Activated T-cell treated with anti-CD3 and anti-CD28 coated beads, Interleukin-2, amount 50 U/mL, for 24 hours (primary cell): ENCODE measurements around the gene PRELP.
"Not testable (repeated sequence)": the region's sequence is repeated elsewhere in the genome, so short reads cannot be mapped to it uniquely, and the experiment has no call there.

Source experiments
- DNase-seq: peaks from one replicate; pipeline ENCODE4 v3.0.0-alpha.2; 2020
- H3K27ac Mint-ChIP-seq: 2 replicates; pipeline ENCODE4 v1.8.0; 2020; ENCODE audit warnings: mild to moderate bottlenecking, mixed read lengths
- H3K27me3 Mint-ChIP-seq: 2 replicates; pipeline ENCODE4 v1.8.0; 2020; ENCODE audit warnings: mixed read lengths
- H3K36me3 Mint-ChIP-seq: 2 replicates; pipeline ENCODE4 v1.8.0; 2020; ENCODE audit warnings: low read depth, mixed read lengths
- H3K4me1 Mint-ChIP-seq: 2 replicates; pipeline ENCODE4 v1.8.0; 2020; ENCODE audit warnings: low read depth, mixed read lengths
- H3K4me3 Mint-ChIP-seq: 2 replicates; pipeline ENCODE4 v1.8.0; 2020; ENCODE audit warnings: mild to moderate bottlenecking, moderate library complexity, mixed read lengths
- H3K9me3 Mint-ChIP-seq: 2 replicates; pipeline ENCODE4 v1.8.0; 2020; ENCODE audit warnings: mixed read lengths

Gene PRELP

DNA sequence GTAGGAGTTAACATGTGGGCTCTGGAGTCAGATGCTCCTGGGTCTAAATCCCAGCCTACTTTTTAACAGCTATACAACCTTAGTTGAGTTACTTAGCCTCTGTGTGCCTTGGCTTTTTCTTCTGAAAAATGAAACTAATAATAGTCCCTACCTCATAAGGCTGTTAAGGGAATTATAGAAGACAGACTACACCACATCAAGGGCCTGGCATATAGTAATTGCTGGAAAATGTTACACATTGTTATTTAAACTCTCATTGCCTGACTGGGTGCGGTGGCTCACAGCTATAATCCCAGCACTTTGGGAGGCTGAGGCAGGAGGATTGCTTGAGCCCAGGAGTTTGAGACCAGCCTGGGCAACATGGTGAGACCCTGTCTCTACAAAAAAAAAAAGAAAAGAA is 28.0 kb upstream of the PRELP start:
- H3K36me3 Mint-ChIP-seq, H3K9me3 Mint-ChIP-seq, DNase-seq, H3K4me1 Mint-ChIP-seq, H3K4me3 Mint-ChIP-seq, H3K27ac Mint-ChIP-seq: not testable (repeated sequence)
- H3K27me3 Mint-ChIP-seq, result peaks cover 21% of the 10 kb centered on the region

DNA sequence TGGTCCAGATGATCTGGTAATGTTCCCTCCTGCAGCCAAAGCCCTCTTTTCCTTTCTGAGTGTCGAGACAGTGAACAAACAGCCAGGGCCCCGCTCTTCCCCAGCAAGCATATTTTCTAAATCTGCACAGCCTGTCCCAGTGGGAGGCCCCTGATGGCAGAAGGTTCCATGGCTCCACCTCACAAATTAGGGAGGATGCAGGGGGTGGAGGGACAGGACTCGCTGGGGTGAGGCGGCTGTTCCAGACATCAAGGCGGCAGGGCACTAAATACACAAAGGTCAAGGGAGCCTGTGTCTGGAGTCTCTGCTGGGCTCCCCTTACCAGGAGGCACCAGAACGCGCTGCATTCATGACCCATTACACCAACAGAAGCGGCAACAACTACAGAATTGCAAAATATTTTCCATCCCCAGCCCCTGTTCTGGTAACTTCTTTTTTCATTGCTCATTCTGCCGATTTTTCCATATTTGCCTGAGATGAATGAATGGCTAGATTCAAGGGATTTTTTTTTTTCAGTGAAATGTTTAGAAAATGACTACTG is 27.0 kb upstream of the PRELP start:
- no peaks in the 10 kb centered on the region for H3K4me1 Mint-ChIP-seq
- no peaks in the 10 kb centered on the region for H3K36me3 Mint-ChIP-seq
- peaks cover 28% of the 10 kb centered on the region for H3K27me3 Mint-ChIP-seq
- H3K9me3 Mint-ChIP-seq, result no peaks in the 10 kb centered on the region
- no peak overlapping the region for H3K27ac Mint-ChIP-seq
- DNase-seq, result no peak
- no peak overlapping the region for H3K4me3 Mint-ChIP-seq

DNA sequence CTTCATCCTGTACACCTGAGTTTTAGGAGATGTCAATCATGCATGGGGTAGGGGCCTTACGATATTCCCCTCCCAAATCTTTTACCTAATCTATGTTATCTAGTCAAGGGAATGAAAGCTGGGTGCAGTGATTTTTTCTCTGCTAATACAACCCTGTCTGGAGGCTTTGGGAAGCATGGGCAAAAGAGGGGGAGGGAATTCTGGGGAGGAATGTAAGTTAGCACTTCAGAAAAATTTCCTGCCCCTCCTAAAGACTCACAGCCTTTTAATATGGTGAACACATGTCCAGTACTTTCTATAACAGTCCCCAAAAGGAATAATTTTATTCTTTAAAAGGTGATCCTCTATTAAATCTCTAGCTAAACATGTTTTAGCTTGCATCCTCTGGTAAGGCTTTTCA is 25.6 kb upstream of the PRELP start:
- Mint-ChIP-seq H3K4me1 (no peaks in the 10 kb centered on the region), H3K27ac (no peak overlapping the region), H3K4me3 (no peak overlapping the region), H3K27me3 (peaks cover 32% of the 10 kb centered on the region), H3K9me3 (no peaks in the 10 kb centered on the region), H3K36me3 (no peaks in the 10 kb centered on the region)
- no peak for DNase-seq

DNA sequence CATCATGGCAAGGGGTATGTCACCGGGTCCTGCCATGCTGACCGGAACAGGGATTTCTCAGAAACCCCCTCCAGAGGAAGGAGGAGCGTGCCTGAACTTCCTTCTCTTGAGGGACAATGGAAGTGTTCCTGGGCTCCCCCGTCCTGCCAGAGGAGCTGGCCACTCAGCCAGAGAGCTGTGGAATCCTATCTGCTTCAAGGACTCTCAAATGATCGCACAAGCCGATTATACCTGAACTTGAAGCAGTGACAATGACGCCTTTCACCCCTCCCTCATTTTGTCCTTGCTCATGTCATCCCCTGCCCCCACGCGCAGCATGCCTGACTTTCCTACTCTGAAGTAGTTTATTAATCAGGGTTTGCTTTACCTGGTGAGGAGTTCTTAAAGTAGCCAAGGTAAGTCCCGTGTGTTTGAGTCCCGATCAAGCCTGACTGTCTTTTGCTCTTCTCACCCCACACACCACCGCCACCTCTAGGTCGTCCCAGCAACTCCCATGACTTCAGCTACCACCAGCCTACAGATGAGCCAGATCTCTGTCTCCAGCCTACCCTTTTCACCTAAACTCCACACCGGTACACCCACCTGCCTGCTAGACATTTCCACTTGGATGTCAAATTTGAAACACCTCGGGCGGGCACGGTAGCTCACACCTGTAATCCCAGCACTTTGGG is 25.0 kb upstream of the PRELP start:
- H3K36me3 Mint-ChIP-seq, result no peaks in the 10 kb centered on the region
- H3K27ac Mint-ChIP-seq, result no peak overlapping the region
- H3K4me1 Mint-ChIP-seq, result no peaks in the 10 kb centered on the region
- no peaks in the 10 kb centered on the region for H3K9me3 Mint-ChIP-seq
- H3K4me3 Mint-ChIP-seq, result no peak overlapping the region
- peaks cover 32% of the 10 kb centered on the region for H3K27me3 Mint-ChIP-seq
- DNase-seq, result no peak

DNA sequence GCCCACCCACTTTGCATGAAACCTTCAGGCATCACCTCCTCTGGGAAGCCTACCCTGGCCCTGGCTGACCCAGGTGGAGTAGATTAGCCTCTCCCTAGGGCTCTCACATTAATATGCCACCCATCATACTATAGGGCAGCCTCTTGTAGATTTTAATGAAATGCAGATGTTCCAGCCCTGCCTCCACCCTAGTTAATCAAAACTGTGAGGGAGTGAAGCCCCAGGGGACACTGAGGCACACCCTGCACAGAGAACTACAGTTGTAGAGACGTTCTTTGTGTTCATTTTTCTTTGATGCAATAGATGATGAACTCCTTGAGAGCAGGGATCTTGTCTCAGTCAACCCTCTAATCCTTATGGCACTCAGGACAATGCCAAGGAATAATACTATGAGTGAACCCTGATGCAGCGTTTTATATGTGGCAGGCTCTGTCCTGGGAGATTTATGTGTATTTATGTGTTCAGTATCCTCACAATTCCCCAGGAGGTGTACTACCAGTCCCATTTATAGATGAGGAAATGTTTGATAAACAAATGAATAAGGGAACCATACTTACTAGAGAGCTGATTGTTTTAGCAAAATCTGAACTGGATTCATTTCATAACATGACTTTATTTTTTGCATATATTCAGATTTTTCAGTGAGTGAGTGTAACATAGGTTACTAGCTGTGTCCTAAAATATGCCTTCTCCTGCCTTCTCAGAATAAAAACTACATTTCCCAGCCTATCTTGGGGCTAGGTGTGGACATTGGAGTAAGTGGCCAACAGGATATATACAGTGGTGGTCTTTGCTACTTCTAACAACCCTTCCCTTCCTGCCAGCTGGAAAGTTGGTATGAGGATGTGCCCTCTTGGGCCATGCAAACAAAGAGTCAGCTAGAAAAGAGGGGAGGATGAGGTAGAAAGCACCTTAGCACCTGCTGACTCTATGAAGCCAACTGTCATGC is 23.5 kb upstream of the PRELP start:
- no peaks in the 10 kb centered on the region for H3K36me3 Mint-ChIP-seq
- H3K27me3 Mint-ChIP-seq, result peaks cover 32% of the 10 kb centered on the region
- no peaks in the 10 kb centered on the region for H3K4me1 Mint-ChIP-seq
- DNase-seq, result no peak
- no peak overlapping the region for H3K27ac Mint-ChIP-seq
- H3K9me3 Mint-ChIP-seq, result no peaks in the 10 kb centered on the region
- H3K4me3 Mint-ChIP-seq, result no peak overlapping the region

DNA sequence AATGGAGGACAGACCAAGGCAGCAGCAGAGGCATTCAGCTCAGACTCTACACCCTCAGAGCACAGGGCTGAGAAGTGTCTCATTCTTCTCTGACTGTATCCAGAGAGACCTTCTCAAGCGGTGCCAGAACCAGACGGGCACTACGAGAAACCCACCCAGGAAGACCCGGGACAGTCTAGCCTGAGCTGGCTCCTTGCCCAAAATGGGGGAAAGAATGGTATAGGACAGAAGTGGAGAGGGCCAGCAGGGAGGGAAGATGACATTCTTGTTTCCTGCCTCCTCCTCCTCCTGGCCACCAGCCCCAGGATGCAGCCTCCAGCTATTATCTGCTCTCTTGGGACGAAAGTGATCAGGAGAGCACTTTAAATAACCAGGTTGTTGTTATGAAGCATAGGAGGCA is 22.6 kb upstream of the PRELP start:
- H3K4me3 Mint-ChIP-seq, result no peak overlapping the region
- H3K4me1 Mint-ChIP-seq, result no peaks in the 10 kb centered on the region
- no peak for DNase-seq
- H3K9me3 Mint-ChIP-seq, result no peaks in the 10 kb centered on the region
- H3K27me3 Mint-ChIP-seq, result peaks cover 32% of the 10 kb centered on the region
- H3K36me3 Mint-ChIP-seq, result no peaks in the 10 kb centered on the region
- H3K27ac Mint-ChIP-seq, result no peak overlapping the region

DNA sequence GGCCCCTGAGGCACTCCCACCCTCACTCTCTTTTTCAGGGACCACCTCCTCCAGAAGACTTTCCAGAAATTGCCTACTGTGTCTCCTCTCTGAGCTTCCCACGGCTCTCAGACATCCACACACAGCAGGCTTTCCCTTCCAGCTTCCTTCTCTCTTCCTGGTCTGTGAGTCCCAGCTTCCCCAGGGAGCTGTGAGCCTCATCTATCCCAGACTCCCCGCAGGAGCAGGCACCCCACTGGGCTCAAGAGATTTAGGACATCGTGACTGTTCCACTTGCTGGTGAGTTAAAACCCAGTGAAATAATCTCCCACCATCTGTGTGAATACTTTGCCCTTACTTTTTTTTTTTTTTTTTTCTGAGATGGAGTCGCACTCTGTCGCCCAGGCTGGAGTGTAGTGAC is 22.0 kb upstream of the PRELP start:
- Mint-ChIP-seq H3K9me3 (no peaks in the 10 kb centered on the region), H3K27ac (no peak overlapping the region), H3K27me3 (peaks cover 34% of the 10 kb centered on the region), H3K4me3 (no peak overlapping the region), H3K36me3 (no peaks in the 10 kb centered on the region), H3K4me1 (no peaks in the 10 kb centered on the region)
- DNase-seq, result no peak

DNA sequence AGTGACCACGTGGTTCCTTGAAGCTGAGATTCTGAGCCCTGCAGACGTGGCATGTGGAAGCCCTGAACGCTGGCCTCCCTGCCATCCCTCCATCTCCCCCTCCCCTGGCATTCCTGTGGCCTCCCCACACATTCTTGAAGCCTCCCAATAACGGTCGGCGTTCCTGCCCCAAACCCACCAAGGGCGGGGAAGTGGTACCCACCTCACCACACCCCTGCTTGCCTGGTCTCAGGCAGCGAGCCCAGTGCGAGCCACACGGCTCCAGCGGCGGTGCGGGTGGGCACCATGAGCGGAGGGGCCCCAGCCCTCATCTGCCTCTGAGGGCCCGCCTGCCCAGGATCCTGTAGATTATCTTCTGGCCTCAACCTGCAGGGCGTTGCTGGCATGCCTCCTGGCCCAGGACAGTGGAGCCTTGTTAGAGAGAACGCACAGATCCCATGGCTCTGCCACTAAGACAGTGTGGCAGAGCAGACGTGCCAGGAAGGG is 20.6 kb upstream of the PRELP start:
- Mint-ChIP-seq H3K4me3 (no peak overlapping the region), H3K27me3 (peaks cover 30% of the 10 kb centered on the region), H3K9me3 (no peaks in the 10 kb centered on the region), H3K36me3 (no peaks in the 10 kb centered on the region), H3K27ac (no peak overlapping the region), H3K4me1 (no peaks in the 10 kb centered on the region)
- DNase-seq, result no peak

DNA sequence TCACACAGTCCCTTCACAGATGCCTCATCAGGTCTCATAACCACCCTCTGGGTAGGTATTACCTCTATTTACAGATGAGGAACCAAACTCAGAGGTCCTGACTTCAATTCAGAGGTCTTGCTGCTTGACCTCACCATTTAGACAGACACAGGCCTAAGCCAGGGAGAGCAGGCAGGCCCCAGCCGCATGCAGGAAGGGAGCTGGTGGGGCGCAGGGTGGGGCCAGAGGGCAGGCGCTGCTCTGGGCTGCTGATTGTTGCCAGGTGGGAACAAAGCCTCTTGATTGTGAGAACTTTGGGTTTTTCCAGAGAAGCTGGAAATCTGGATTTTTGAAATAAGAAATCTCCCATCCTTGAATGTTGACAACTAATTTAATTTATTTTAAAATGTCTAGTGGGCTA is 19.9 kb upstream of the PRELP start:
- Mint-ChIP-seq H3K4me1 (no peaks in the 10 kb centered on the region), H3K27me3 (peaks cover 32% of the 10 kb centered on the region), H3K9me3 (no peaks in the 10 kb centered on the region), H3K36me3 (no peaks in the 10 kb centered on the region), H3K4me3 (no peak overlapping the region), H3K27ac (no peak overlapping the region)
- DNase-seq, result no peak

DNA sequence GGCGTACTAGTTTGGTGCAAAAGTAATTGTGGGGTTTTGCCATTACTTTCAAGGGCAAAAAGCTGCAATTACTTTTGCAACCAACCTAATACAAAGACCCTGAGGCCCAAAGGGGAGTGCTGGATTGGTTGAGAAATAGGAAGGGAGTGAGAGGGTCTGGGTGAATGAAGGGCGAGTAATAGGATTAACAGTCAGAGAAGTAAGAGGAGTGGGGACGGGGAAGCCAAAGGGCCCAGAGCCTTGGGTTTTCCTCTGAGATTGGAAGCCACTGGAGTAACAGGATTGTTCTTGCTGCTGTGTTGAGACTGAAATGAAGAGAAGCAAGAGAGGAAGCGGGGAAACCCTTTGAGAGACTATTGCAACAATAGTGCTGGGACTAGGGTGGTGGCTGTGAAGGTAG is 19.0 kb upstream of the PRELP start:
- H3K4me1 Mint-ChIP-seq, result no peaks in the 10 kb centered on the region
- H3K36me3 Mint-ChIP-seq, result no peaks in the 10 kb centered on the region
- H3K27me3 Mint-ChIP-seq, result peaks cover 31% of the 10 kb centered on the region
- H3K27ac Mint-ChIP-seq, result no peak overlapping the region
- no peak for DNase-seq
- H3K4me3 Mint-ChIP-seq, result no peak overlapping the region
- no peaks in the 10 kb centered on the region for H3K9me3 Mint-ChIP-seq

DNA sequence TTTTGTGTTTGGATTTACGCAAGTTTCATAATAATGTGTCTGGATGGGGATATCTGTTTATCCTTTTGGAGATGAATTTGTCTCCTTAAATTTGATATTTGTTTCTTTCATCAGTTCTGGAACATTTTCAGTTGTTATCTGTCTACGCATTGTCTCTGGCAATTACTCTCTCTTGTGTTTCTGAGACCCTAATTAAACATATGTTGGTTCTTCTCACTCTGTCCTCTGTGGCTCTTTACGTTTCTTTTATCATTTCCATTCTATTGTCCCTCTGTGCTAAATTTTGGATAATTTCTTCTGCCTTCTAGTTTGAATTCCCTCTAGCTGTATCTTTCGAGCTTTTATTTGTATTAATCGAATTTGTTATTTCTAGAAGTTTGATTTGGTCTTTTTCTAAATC is 17.5 kb upstream of the PRELP start:
- no peaks in the 10 kb centered on the region for H3K36me3 Mint-ChIP-seq
- no peak overlapping the region for H3K27ac Mint-ChIP-seq
- H3K27me3 Mint-ChIP-seq, result peaks cover 30% of the 10 kb centered on the region
- no peaks in the 10 kb centered on the region for H3K9me3 Mint-ChIP-seq
- peaks cover 4% of the 10 kb centered on the region for H3K4me1 Mint-ChIP-seq
- no peak overlapping the region for H3K4me3 Mint-ChIP-seq
- no peak for DNase-seq

DNA sequence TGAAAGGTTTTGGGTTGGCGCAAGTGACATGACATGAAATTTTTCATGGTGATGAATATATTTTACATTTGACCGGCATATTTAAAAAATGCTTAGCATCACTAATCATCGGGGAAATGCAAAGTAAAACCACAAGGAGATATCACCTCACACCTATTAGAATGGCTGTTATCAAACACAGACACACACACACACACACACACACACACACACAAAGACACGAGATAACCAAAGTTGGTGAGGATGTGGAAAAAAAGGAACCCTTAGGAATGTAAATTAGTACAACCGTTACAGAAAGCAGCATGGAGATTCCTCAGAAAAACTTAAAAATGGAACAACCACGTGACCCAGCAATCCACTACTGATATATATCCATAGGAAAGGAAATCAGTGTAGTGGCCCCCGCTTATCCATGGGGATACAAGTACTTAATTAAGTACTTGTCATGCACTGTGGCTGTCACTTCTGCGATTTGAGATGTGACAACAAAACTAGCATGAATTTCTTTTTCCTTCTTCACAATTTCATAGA is 15.9 kb upstream of the PRELP start:
- Mint-ChIP-seq H3K27me3 (peaks cover 30% of the 10 kb centered on the region), H3K36me3 (no peaks in the 10 kb centered on the region)
- DNase-seq, result no peak

DNA sequence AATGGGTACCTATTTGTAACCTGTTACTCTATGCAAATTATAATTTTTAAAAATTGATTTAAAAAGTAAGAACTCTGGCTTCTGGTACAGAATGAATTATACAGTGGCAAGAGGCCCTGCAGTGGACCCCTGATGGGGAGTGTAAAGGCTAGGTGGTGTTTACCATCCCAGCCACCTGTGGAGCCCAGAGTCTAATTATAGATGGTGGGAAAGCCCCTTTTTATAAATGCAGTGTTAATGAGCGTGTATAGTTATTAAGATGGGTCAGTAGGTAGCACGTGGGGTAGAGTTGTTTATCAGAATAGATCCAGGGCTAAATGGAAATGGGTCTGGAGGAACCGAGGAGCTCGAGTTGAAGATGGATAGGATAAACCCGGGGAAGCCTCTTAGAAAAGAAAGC is 13.9 kb upstream of the PRELP start:
- peaks cover 4% of the 10 kb centered on the region for H3K4me1 Mint-ChIP-seq
- peaks cover 30% of the 10 kb centered on the region for H3K27me3 Mint-ChIP-seq
- H3K36me3 Mint-ChIP-seq, result no peaks in the 10 kb centered on the region
- DNase-seq, result no peak
- H3K4me3 Mint-ChIP-seq, result no peak overlapping the region
- no peaks in the 10 kb centered on the region for H3K9me3 Mint-ChIP-seq
- no peak overlapping the region for H3K27ac Mint-ChIP-seq

More for the DNA sequence above, 15.9 kb upstream of the PRELP start:
- Mint-ChIP-seq H3K4me1 (peaks cover 4% of the 10 kb centered on the region), H3K27ac (no peak overlapping the region), H3K4me3 (no peak overlapping the region), H3K9me3 (no peaks in the 10 kb centered on the region)

DNA sequence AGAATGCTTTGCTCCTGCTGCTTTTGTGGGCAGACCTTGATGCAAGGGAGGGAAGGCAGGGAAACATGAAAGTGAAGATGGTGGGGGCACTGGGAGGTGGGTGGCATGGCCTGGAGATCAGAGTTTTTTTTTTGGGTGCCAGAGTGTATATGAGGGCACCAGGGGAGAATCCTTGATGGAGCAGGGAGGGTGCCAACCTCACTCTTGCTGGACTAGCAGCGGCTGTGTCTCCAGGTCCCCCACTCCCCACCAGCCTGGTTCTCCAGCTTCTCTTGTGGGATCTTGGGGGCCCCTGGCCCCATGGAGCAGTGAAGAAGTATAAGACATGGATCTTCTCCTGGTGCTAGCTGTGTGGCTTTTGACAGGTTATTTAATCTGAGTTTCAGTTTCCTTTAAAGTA is 13.5 kb upstream of the PRELP start:
- peaks cover 30% of the 10 kb centered on the region for H3K27me3 Mint-ChIP-seq
- no peaks in the 10 kb centered on the region for H3K36me3 Mint-ChIP-seq
- H3K9me3 Mint-ChIP-seq, result no peaks in the 10 kb centered on the region
- H3K4me1 Mint-ChIP-seq, result peaks cover 4% of the 10 kb centered on the region
- no peak overlapping the region for H3K4me3 Mint-ChIP-seq
- DNase-seq, result no peak
- H3K27ac Mint-ChIP-seq, result no peak overlapping the region

DNA sequence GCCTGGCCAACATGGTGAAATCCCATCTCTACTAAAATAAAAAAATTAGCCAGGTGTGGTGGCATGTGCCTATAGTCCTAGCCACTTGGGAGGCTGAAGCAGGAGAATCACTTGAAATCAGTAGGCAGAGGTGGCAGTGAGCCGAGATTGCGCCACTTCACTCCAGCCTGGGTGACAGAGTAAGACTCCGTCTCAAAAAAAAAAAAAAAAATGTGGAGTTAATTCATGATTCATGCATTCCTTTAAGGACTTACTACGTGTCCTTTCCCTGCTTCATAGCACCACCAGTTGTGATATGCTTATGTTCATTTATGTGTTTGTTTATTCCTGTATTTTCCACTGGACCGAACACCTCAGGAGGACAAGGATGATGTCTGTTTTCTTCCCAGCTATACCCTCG is 12.7 kb upstream of the PRELP start:
- H3K9me3 Mint-ChIP-seq, result no peaks in the 10 kb centered on the region
- H3K27me3 Mint-ChIP-seq, result peaks cover 30% of the 10 kb centered on the region
- H3K4me3 Mint-ChIP-seq, result no peak overlapping the region
- H3K4me1 Mint-ChIP-seq, result peaks cover 4% of the 10 kb centered on the region
- H3K27ac Mint-ChIP-seq, result no peak overlapping the region
- H3K36me3 Mint-ChIP-seq, result no peaks in the 10 kb centered on the region
- DNase-seq, result no peak
